Measurements from ENCODE around the gene MFSD11.
A peak's percentile ranks its signal among the peaks of the same experiment; 100 is the strongest.
"Not testable (repeated sequence)": the region's sequence is repeated elsewhere in the genome, so short reads cannot be mapped to it uniquely, and the experiment has no call there.

Gene MFSD11

GRCh38 chr17:76709077-76709950, 28.6 kb upstream of the MFSD11 start:
- peak; percentile 41 for DNase-seq

DNA sequence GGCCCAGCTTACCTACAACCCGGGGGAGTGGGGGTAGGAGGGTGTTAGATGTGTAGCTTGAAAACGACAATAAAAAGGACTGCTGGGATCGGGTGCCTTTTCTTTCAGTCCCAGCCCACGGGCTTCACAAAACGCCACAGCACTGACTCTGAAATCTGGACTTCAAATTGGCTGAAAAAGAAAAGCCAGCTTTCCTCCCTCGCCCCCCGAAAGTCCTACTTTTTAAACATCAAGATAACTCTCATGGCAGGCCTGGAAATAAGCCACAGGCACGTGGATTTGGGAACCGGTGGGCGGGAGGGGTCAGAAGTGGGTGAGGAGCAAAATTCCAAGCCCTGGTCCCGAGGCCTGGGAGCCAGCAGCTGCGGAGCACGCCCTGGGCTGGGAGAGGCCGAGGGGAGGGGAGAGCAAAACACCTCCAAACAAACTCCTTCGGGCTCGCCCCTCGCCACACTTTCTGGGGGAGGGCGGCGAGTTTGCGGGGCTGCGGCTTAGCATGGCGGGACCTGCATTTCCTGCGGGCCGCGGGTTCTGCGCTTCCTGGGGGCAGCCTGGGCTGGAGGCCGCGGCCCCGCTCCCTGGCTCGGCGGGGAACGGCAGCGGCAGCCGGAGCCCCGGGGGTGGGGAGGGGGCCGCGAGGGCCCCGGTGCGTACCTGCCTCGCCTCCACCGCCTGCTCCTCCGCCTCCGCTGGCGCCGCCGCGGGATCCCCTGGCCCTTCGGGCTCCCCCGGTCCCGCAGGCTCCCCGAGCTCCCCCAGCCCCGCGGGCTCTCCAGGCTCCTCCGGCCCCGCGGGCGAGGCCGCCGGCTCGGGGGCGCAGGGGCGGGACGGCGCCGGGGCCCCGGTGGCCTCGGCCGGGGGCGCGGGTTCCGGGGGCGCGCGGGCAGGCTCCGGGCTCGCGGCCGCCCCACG, 27.7 kb upstream of the MFSD11 start:
- not testable (repeated sequence) for DNase-seq

DNA sequence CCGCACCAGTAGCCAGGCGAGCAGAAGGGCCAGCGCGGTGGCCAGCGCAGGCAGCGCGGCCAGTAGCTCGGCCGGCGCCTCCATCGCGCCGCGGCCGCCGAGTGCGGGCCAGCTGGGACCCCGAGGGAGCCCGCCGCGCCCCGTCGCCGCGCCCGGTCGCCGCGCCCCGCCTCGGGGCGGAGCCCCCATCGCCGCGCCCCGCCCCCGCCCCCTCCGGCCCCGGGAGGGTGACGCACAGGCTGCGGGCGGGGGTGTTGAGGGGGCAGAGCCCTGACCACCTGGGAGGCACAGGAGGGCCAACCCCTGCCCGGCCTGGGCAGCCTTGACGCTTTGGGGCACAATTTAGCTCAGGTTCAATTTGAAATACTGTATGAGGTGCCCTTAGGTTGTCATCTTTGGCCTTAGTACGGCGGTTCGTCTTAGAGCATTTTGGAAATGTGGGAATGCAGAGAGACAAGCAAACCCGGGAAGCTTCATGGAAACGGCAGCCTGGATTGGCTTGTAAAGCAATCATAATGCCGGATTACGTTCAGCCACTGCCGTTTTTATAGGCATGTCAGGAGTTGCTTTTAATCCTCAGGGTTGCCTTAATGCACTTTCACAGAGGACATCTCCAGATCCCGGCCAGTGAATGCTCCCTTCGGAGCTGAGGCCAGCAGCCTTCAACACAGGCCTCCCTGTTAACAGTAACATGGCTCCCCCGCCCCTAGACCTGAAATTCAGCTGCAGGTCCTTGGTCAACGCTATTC, 26.9 kb upstream of the MFSD11 start, which contains the start of gene MXRA7:
Gene MXRA7 (minus strand): TSS at position 103 of the 749 bp plus-strand sequence. CDS start 19 bp downstream, at position 84.
- no peak for DNase-seq

DNA sequence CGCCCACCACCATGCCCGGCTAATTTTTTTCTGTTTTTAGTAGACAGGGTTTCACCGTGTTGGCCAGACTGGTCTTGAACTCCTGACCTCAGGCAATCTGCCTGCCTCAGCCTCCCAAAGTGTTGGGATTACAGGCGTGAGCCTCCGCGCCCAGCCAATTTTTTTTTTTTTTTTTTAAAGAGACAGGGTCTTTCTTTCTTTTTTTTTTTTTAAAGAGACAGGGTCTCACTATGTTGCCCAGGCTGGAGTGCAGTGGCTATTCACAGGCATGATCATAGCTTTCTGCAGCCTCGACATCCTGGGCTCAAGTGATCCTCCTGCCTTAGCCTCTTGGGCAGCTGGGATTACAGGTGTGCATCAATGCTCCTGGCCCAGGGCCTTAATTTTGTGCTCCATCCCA, 25.6 kb upstream of the MFSD11 start:
- not testable (repeated sequence) for DNase-seq

- no peak for DNase-seq
These were observed 24.2 kb upstream of the MFSD11 start for GRCh38 chr17:76713765-76714164.

- no peak for DNase-seq
These were observed 23.6 kb upstream of the MFSD11 start for GRCh38 chr17:76714336-76714735.

DNA sequence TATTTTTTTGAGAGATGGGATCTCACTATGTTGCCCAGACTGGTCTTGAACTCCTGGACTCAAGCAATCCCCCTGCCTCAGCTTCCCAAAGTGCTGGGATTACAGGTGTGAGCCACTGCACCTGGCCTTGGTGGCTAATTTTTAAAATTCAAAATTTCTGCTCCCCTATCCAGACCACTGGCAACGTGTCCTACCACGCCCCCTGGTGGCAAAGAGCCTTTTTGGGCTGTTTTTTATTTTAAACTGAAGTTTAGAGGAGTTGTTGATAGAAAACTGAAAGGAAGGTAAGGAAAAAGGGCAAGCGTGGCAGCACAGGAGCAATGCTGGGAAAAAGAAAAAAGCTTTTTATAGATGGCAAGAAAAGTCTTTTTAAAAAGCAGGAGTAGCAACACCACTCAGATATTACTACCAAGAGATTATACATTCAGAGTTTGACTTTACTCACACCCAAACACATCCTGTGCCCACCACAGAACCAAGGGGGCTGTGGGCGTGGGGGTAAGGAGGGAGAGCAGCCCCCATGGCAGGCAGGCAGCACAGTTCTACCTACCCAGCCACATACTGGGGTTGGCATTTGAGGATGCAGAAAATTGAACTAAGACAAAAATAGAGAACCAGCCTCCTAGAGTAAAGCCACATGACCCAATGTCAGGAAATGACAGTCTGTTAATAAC, 23.0 kb upstream of the MFSD11 start:
- DNase-seq: no peak

- no peak for DNase-seq
These were observed 22.5 kb upstream of the MFSD11 start for GRCh38 chr17:76715496-76715830.

DNA sequence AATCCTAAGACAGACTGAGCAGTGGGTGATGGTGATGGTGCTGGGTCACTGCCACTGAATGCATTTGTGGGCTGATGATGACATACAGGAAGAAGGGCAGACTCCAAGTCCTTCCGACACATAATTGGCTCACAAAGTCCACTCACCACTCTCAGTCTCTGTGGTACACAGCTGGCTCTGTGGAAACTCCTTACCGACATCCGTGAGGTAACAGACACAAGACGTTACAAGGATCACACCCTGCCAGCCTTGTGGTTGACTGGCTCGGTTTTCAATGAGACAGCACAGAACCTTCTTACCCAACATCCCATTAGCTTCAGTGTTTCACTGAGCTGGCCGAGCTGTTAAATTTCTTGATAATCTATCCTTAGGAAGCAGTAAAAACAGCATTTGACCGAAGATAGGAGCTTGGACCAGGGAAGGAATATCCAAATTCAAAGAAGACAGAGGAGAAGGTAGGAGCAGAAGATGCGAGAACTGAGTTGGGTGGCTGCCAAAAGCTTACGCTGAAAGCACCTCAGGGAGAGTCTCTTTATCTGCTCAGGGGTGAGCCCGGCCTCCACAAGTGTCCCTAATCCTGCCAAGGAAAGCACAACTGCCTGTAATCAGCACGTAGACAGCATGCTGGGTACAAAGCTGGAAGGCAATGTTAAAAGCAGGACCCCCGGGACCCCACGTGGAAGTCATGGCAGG, 21.6 kb upstream of the MFSD11 start:
- no peak for DNase-seq

GRCh38 chr17:76716839-76717215, 21.1 kb upstream of the MFSD11 start:
- DNase-seq: no peak

- DNase-seq: no peak
These were observed 19.4 kb upstream of the MFSD11 start for GRCh38 chr17:76718516-76718915.

DNA sequence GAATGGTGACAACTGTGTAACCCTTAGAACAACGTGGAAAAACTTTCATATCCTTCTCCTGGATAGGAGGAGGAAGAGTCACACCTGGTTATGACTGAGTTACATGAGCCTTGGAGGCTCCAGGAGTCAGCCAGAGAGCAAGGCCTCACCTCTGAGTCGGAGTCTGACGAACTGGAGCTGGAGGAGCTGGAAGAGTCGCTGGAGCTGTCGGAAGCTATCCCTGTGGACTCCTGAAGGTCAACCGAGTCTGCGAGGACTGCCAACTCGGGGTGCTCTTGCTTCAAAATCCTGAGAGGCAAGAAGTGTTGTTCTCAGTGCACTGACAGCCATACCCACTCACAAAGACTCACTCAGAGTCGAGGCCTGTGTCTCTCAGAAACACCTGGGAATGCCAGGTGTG, 17.7 kb upstream of the MFSD11 start:
- no peak for DNase-seq

DNA sequence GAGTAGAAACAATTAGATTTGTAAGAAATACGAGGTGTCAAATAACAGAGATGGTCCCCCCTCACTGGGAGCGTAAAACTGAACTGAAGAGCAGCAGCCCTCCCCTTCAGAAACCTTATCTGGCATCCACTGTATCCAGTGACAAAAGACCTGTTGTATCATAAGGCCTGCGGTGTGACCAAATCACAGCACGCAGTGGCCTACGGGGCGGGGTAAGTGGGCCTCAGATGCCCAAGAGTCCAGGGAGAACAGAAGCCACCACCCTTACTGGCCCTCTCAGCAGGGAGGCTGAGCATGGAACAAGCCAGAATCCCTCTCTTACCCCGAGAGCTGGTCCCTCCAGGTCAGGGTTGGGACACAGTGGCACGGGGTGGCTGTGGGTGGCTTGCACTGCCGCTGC, 17.0 kb upstream of the MFSD11 start:
- DNase-seq: no peak

GRCh38 chr17:76721463-76721862, 16.5 kb upstream of the MFSD11 start:
- DNase-seq: no peak

GRCh38 chr17:76722279-76722678, 15.6 kb upstream of the MFSD11 start:
- DNase-seq: no peak

DNA sequence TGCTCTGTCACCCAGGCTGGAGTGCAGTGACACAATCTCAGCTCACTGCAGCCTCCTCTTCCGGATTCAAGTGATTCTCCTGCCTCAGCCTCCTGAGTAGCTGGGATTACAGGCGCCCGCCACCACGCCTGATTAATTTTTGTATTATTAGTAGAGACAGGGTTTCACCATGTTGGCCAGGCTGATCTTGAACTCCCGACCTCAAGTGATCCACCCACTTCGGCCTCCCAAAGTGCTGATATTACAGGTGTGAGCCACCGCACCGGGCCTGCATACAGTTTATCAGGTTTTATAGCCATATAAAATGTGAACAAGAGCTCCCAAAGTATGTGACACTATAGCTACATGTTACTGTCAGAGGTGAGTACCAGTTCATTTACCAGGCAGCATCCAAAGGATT, 14.9 kb upstream of the MFSD11 start:
- not testable (repeated sequence) for DNase-seq

DNA sequence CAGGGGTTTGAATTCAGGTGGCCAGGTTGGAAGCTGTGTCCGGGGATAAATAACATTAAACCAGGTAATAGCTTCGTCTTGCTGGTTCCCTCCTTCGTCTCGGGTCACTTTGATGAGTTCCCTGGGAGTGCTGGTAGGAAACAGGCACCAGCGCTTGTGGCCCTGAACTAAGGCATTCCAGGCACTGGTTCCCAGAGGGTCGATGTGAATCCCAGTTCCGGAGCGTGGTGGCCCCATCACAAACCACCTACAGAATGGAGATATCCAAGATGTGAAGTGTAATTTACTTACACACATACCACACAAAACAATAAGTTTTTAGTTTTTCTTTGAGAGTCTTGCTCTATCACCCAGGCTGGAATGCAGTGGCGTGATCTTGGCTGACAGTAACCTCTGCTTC, 14.1 kb upstream of the MFSD11 start:
- DNase-seq: no peak

- no peak for DNase-seq
These were observed 12.2 kb upstream of the MFSD11 start for GRCh38 chr17:76725580-76726230.

DNA sequence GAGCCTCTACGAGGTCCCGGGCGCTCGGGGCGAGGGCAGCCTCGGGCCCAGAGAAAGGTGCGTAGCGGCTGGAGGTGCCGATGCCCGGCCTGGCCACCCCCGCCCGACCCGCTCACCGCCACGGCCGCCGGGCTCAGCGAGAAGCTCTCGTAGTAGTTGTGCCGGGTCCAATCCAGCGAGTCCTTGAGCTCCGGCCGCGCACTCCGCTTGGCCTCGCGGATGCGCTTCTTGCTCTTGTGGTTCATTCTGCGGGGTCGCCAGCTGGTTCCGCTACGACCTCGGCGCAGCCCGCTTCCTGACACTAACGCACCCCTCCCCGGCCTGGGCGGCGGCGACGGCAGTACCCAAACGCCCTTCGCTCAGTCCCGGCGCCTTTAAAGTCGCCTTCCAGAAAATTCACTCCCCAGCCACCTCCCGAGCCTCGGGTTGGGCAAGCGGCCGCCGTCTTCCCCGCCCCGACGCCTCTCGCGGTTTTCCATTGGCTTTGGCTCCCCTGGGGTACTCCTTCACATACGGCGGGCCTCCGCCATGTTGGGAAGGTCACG, 11.6 kb upstream of the MFSD11 start, which contains the start of gene JMJD6:
Gene JMJD6 (minus strand): TSS at position 376 of the 545 bp plus-strand sequence. CDS start 131 bp downstream, at position 245.
- peak; percentile 95 for DNase-seq

GRCh38 chr17:76726776-76727718, 10.9 kb upstream of the MFSD11 start, which contains the start of gene METTL23:
TSS of gene METTL23 (plus strand) at chr17:76726839. CDS start at chr17:76729711, 2,872 bp downstream.
- peak; percentile 22 for DNase-seq

Measured in NCI-H1436 treated with DMSO at 0.1 percent for 48 hours (cell line).